GM21717 (cell line): ENCODE measurements around the gene C11orf54.
A peak's percentile ranks its signal among the peaks of the same experiment; 100 is the strongest.
"Not testable (repeated sequence)": the region's sequence is repeated elsewhere in the genome, so short reads cannot be mapped to it uniquely, and the experiment has no call there.

Experiments used
- ATAC-seq: cut with Tn5 transposase; IDR thresholded peaks from one replicate; pipeline ENCODE4 v1.9.1; 2021; ENCODE audit warnings: mild to moderate bottlenecking, moderate library complexity; ENCODE audit not compliant: unreplicated experiment

Gene C11orf54

DNA sequence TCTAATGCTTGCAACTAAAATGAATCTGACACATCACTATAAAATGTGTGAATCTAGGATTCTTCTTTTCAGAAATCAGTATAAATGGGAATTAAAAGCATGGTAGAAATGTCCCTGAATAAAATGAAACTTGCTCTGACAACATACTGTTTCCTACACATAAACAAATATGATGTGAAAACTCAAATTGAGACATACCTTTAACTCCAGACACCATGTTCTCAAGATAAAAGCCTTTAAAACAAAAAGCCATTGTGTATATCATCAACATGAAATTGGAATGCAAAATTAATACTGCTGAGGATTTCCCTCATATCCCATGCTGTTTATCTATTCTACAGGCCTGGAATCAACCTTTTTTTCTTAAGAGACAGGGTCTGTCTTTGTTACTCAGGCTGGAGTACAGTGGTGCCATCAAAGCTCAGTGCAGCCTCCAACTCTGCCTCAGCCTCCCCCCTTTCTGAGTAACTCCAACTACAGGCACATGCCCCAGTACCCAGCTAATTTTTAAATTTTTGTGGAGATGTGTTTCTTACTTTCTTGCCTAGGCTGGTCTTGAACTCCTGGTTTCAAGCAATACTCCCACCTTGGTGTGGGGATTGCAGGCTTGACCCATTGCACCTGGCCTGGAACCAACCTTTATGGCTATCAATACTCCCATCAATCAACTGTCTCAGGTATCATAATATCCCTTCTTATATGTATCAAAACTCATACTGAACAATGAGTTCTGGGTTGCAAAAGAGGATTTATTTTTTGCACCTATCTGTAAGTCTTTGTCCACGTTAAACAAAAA is 6.8 kb upstream of the C11orf54 start:
- no peak for ATAC-seq

DNA sequence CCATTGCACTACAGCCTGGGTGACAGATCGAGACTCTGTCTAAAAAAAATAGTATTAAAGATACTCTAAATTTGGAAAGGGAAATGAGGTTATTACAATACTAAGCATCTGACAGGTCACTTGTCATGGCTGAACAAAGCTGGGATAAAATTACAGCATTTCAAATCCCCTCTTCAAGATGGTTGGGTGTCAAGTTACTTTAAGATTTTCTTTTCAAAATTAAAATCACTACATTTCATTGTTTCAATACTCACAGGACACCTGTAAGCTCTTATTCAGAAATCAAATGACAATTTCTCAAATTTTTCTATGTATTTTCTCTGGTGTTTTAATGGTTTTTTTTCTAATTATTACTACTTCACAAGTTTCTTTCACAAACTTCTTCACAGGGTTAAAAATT is 5.8 kb upstream of the C11orf54 start:
- no peak for ATAC-seq

- ATAC-seq, result no peak
These were observed 5.3 kb upstream of the C11orf54 start for GRCh38 chr11:93736129-93736528.

DNA sequence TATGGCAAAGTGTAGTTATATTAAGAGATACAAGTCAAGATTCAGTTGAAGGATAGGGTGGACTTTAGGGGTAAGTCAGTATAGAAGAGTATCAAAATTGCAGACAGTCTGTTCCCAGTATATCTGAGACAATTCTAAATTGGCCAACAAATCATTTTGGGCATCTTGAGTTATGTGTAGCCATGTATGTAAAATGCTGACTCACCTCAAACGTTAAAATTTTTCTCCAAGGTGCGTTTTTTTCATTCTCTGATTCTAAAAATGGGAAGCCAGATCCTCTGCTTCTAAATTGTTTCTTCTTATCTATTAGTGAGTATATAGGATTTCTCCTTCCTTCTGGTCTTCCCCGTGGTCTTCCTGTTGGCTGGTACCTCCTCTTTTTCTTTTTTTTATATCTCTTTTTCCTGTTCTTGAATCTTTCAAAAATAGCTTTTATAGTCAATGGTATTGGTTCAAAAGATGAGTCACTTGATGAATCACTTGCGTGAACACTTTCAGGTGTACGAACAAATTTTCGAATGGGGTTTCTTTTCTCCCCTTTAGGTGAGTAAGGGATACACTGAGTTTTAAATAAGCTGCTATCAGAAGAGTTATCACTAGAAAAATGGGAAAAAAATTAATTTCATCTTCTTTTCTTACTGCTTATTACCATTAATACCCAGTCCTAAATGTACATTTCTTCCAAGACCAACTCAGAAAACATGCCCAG is 3.4 kb upstream of the C11orf54 start:
- ATAC-seq, result no peak

DNA sequence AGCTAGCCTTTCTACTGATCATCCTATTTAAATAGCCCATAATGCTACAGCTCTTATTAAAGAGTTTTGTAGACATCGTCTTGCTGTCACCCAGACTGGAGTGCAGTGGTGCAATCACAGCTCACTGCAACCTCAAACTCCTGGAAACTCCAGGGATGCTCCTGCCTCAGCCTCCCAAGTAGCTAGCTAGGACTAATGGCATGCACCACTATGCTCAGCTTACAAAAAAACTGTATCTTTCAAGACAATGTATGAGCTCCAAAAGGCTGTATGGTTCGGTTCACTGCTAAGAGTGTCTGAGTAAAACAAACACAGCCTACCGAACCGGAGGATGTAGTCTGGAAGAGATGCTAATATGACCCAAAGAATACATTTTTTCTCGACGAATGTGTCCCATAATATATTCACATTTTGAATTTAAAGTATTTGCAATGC is 2.8 kb upstream of the C11orf54 start:
- no peak for ATAC-seq

GRCh38 chr11:93740031-93740729 is 1.3 kb upstream of the C11orf54 start:
- no peak for ATAC-seq

DNA sequence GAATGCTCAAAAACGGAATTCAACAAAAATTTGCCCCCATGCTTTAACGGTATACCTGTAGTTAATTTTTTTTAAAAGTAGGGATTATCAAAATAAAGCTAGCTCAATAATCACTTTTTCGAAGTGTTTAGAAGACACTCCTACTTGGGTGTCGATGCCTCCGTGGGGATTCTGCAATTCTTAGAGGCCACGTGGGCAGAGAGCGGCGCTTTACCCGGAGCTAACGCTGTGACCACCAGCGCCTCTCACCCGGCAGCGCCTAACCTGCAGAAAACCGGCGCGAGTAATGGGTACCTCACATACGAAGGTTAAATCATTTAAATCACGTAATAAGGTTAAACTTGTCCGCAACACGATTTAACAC is 760 bp upstream of the C11orf54 start:
- peak; percentile 46 for ATAC-seq

- peak; percentile 21 for ATAC-seq
These were observed 382 bp downstream of the C11orf54 start for GRCh38 chr11:93741882-93742226.

DNA sequence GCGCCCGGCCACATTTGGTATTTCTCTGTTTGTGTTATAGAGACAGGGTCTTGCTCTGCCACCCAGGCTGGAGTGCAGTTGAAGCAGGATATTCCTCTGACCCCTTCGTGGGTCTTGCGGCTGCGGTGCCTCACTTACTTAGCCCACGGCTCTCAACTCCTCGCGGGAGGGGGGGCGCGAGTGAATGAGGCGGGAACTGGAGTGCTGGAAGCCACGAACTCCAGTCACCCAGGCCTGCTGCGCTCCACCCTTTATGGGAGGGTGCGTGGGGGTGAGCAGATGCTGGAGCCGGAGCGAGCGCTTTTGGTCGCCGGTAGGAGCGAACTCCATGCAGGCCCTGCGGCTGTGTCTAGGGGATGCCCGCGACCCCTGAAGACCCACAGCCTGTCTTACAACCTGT is 1.8 kb downstream of the C11orf54 start:
- no peak for ATAC-seq

- ATAC-seq, result no peak
These were observed 3.2 kb downstream of the C11orf54 start for GRCh38 chr11:93744669-93745004.

- not testable (repeated sequence) for ATAC-seq
These were observed 3.7 kb downstream of the C11orf54 start for GRCh38 chr11:93745005-93745755.

DNA sequence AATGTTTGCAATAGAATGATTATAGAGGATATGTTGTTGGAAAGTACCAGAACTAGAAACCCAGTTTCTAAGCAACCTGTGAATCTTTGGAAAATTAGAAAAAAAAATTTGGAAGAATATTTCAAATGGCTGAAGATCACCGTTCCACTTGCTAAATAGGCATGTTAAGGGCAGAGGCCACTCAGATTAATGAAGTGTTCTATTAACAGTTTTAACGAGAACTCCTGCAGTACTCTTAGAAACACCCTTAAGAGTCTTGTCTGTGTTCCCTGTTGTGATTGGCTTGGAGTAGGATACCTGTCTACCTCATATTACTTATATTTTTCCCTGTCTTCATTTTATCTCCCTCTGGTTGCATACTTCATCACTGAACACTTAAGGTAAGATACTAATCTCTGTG is 4.6 kb downstream of the C11orf54 start:
- ATAC-seq, result no peak

DNA sequence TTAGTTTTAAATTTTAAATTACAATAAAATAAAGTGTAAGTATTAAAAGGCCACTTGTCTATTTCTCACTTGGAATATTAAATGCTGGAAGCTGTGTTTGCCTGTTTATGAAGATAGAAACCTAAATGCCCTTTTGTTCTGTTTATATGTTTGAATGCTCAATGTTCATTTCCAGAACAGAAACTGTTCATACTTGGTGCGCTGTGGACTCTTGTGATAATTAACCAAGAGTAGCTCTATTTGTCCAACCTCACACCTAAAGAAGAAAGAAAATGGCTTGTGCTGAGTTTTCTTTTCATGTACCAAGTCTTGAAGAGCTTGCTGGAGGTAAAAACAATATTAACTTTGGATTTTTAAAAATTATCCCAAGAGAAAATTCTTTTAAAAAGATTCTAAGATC is 5.7 kb downstream of the C11orf54 start:
- ATAC-seq, result no peak

DNA sequence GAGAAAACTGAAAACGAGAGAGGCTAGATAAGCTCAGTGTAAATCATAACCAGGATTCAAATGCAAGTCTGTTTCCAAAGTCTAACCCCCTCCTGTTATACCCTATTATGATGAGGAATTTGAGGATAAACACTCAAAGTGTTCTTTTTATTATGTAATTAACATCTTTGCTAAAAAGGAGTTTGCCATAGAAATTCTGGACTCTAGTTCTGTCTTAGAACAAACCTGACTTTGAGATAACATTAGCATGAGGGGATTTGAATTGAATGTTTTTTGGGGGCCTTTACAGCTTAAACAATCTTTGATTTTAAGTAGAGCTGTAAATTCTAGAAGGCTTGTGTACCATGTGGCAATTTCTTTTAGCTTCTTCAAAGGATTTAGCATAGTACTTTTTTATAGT is 9.5 kb downstream of the C11orf54 start:
- no peak for ATAC-seq

GRCh38 chr11:93753241-93753640 is 11.8 kb downstream of the C11orf54 start:
- no peak for ATAC-seq

DNA sequence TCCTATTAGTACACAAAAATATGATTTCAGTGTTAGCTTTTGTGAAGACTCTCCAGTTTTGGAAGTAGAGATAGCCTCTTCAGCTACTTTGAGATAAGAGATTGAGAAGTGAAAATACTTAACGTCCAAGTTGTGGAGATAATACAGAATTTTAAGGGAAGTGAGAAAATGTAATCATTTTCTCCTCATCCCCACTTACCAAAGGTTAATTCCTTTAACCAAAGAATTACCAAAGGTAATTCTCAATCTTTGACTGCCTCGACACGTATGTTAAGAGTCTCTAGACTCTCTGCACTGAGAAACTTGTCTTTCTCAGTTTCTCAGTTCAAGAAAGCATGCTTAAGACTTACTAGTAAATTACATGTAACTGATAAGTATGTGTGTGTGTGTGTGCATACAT is 15.3 kb downstream of the C11orf54 start:
- ATAC-seq, result no peak

GRCh38 chr11:93757301-93757700 is 15.8 kb downstream of the C11orf54 start:
- ATAC-seq, result no peak

DNA sequence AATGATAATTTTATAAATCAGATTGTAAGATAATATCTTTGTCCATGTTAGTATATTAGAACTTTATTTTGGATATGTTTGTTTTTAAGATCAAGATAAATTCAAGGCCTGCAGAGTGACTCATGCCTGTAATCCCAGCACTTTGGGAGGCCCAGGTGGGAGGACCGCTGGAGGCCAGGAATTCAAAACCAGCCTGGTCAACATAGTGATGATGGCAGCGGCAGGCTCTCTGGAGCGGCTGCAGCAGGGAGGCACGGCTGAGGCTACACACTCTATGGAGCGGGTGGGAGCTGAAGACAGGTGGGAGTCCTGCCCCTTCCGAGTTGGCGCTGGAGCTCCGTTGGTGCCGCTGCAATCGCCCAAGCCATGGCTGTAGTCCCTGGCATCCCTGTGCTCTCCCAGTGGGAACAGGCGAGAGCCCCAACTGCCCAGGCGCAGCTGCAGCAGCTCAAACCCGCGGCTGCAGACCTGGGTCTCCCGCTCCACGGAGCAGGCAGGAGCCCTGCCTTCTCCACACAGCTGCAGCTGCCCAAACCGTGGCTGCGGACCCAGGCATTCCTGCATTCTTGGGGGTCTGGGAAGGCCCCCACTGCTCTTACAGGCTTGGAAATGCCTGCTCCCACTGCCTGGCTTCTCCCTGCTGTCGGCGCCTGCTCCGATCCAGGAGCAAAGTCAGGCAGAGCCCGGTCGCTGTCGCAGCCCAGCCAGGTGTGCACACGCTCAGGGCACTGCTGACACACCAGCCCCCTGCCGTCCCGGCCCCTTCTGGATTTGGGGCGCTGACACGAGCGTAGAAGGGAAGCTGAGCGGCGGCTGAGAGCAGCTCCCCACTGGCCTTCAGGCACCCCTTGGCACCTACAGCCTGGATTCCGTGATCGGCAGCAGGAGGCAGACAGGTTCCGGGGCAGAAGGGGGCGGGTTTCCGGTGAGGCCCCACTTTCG is 16.7 kb downstream of the C11orf54 start:
- no peak for ATAC-seq

GRCh38 chr11:93759123-93759522 is 17.7 kb downstream of the C11orf54 start:
- not testable (repeated sequence) for ATAC-seq

- no peak for ATAC-seq
These were observed 20.4 kb downstream of the C11orf54 start for GRCh38 chr11:93761910-93762309.
